CD4-positive, alpha-beta T cell treated with Interleukin-15 for 4 hours (primary cell): Measurements from ENCODE around the gene DMD.
"Not testable (repeated sequence)": the region's sequence is repeated elsewhere in the genome, so short reads cannot be mapped to it uniquely, and the experiment has no call there.

Source experiments
- DNase-seq: peaks from one replicate; pipeline ENCODE4 v3.0.0-alpha.2; 2020; ENCODE audit warnings: low spot score

DMD gene

GRCh38 chrX:33211356-33212260 is at the start of gene DMD:
TSS of gene DMD (minus strand) at chrX:33211549. CDS start at chrX:33211312, 237 bp downstream.
- DNase-seq = no peak

GRCh38 chrX:33252306-33252825 is 41.0 kb upstream of the DMD start:
- DNase-seq = no peak

GRCh38 chrX:33218819-33219218 is 7.5 kb upstream of the DMD start:
- DNase-seq = no peak

GRCh38 chrX:33210156-33210555 is 1.2 kb downstream of the DMD start:
- no peak for DNase-seq

GRCh38 chrX:33207056-33207455 is 4.3 kb downstream of the DMD start:
- DNase-seq = no peak

- no peak for DNase-seq
Observed at GRCh38 chrX:33205321-33205720, 6.0 kb downstream of the DMD start.

- DNase-seq = no peak
Observed at GRCh38 chrX:33204889-33205288, 6.5 kb downstream of the DMD start.

GRCh38 chrX:33198561-33199279 is 12.6 kb downstream of the DMD start:
- no peak for DNase-seq

- no peak for DNase-seq
Observed at GRCh38 chrX:33195698-33196097, 15.7 kb downstream of the DMD start.

GRCh38 chrX:33194876-33195433 is 16.4 kb downstream of the DMD start:
- DNase-seq = no peak

GRCh38 chrX:33194289-33194688 is 17.1 kb downstream of the DMD start:
- no peak for DNase-seq

- DNase-seq = no peak
Observed at GRCh38 chrX:33190016-33190415, 21.3 kb downstream of the DMD start.

GRCh38 chrX:33188881-33189280 is 22.5 kb downstream of the DMD start:
- DNase-seq = no peak

- no peak for DNase-seq
Observed at GRCh38 chrX:33188286-33188685, 23.1 kb downstream of the DMD start.

- DNase-seq = not testable (repeated sequence)
Observed at GRCh38 chrX:33184803-33185202, 26.5 kb downstream of the DMD start.

GRCh38 chrX:33183361-33183760 is 28.0 kb downstream of the DMD start:
- DNase-seq = no peak

- DNase-seq = no peak
Observed at GRCh38 chrX:33178690-33179089, 32.7 kb downstream of the DMD start.

GRCh38 chrX:33178218-33178617 is 33.1 kb downstream of the DMD start:
- no peak for DNase-seq

- DNase-seq = no peak
Observed at GRCh38 chrX:33175201-33175600, 36.1 kb downstream of the DMD start.

GRCh38 chrX:33171041-33171440 is 40.3 kb downstream of the DMD start:
- no peak for DNase-seq

GRCh38 chrX:33161829-33162228 is 49.5 kb downstream of the DMD start:
- no peak for DNase-seq

GRCh38 chrX:33160273-33160672 is 51.1 kb downstream of the DMD start:
- DNase-seq = no peak
